KMS-11 (cell line): ENCODE measurements around the gene RNF10.

Source experiments
- H2AFZ ChIP-seq: fragments of 200-600 bp; sonication (generic); 2 replicates; pipeline ENCODE4 v1.6.1; 2016; ENCODE audit warnings: antibody characterized with exemption, mixed run types, low read depth
- H3K27ac ChIP-seq: fragments of 200-600 bp; sonication (generic); 2 replicates; pipeline ENCODE4 v1.6.1; 2016; ENCODE audit warnings: mild to moderate bottlenecking, mixed run types
- H3K27me3 ChIP-seq: fragments of 200-600 bp; sonication (generic); 2 replicates; pipeline ENCODE4 v1.6.1; 2017; ENCODE audit warnings: mild to moderate bottlenecking, low read depth, mixed run types, moderate library complexity; ENCODE audit not compliant: insufficient read depth
- H3K36me3 ChIP-seq: fragments of 200-600 bp; sonication (generic); 2 replicates; pipeline ENCODE4 v1.6.1; 2017; ENCODE audit warnings: mild to moderate bottlenecking, mixed run types; ENCODE audit not compliant: insufficient read depth
- H3K4me1 ChIP-seq: fragments of 200-600 bp; sonication (generic); 2 replicates; pipeline ENCODE4 v1.6.1; 2016; ENCODE audit warnings: mild to moderate bottlenecking, low read depth, mixed run types; ENCODE audit not compliant: poor library complexity, severe bottlenecking
- H3K4me2 ChIP-seq: fragments of 200-600 bp; sonication (generic); 2 replicates; pipeline ENCODE4 v1.7.0; 2016; ENCODE audit warnings: mild to moderate bottlenecking, mixed run types
- H3K4me3 ChIP-seq: fragments of 200-600 bp; sonication (generic); IDR thresholded peaks from 2 replicates; pipeline ENCODE4 v1.6.1; 2017; ENCODE audit warnings: low read depth, low read length, mixed read lengths; ENCODE audit not compliant: insufficient read depth
- H3K79me2 ChIP-seq: fragments of 200-600 bp; sonication (generic); 2 replicates; pipeline ENCODE4 v1.6.1; 2016; ENCODE audit warnings: low read depth, mixed run types; ENCODE audit not compliant: insufficient read depth
- H3K9ac ChIP-seq: fragments of 200-600 bp; sonication (generic); 2 replicates; pipeline ENCODE4 v1.6.1; 2016; ENCODE audit warnings: mild to moderate bottlenecking, mixed run types
- H4K20me1 ChIP-seq: fragments of 200-600 bp; sonication (generic); 2 replicates; pipeline ENCODE4 v1.6.1; 2016; ENCODE audit warnings: mild to moderate bottlenecking, mixed run types; ENCODE audit not compliant: insufficient read depth
- TF ChIP-seq, protein P1 (sequence below): fragments of 200-600 bp; sonication (generic); conservative IDR thresholded peaks from 2 replicates; pipeline ENCODE4 v1.6.1; 2017; ENCODE audit warnings: low read depth, mild to moderate bottlenecking, antibody characterized with exemption, low read length, moderate library complexity, mixed read lengths

Gene RNF10

GRCh38 chr12:120588371-120588770 is 54.2 kb downstream of the RNF10 start:
- Histone ChIP-seq H3K36me3 (no peaks in the 10 kb centered on the region), H3K4me2 (no peak overlapping the region), H3K4me3 (no peak overlapping the region), H4K20me1 (no peaks in the 10 kb centered on the region), H3K27ac (no peak overlapping the region), H2AFZ (no peak overlapping the region), H3K27me3 (no peaks in the 10 kb centered on the region), H3K4me1 (peaks cover 4% of the 10 kb centered on the region), H3K9ac (no peak overlapping the region), H3K79me2 (no peaks in the 10 kb centered on the region)
- TF ChIP-seq, protein P1, sequence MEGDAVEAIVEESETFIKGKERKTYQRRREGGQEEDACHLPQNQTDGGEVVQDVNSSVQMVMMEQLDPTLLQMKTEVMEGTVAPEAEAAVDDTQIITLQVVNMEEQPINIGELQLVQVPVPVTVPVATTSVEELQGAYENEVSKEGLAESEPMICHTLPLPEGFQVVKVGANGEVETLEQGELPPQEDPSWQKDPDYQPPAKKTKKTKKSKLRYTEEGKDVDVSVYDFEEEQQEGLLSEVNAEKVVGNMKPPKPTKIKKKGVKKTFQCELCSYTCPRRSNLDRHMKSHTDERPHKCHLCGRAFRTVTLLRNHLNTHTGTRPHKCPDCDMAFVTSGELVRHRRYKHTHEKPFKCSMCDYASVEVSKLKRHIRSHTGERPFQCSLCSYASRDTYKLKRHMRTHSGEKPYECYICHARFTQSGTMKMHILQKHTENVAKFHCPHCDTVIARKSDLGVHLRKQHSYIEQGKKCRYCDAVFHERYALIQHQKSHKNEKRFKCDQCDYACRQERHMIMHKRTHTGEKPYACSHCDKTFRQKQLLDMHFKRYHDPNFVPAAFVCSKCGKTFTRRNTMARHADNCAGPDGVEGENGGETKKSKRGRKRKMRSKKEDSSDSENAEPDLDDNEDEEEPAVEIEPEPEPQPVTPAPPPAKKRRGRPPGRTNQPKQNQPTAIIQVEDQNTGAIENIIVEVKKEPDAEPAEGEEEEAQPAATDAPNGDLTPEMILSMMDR: no peak

- no peaks in the 10 kb centered on the region for H3K27me3 ChIP-seq
- no peaks in the 10 kb centered on the region for H3K79me2 ChIP-seq
- no peak overlapping the region for H2AFZ ChIP-seq
- no peaks in the 10 kb centered on the region for H3K36me3 ChIP-seq
- no peak overlapping the region for H3K4me2 ChIP-seq
- TF ChIP-seq, protein P1: no peak
- no peaks in the 10 kb centered on the region for H4K20me1 ChIP-seq
- H3K4me1 ChIP-seq: no peaks in the 10 kb centered on the region
- H3K9ac ChIP-seq: no peak overlapping the region
- H3K27ac ChIP-seq: no peak overlapping the region
- H3K4me3 ChIP-seq: no peak overlapping the region
These were observed 55.1 kb downstream of the RNF10 start for GRCh38 chr12:120588948-120589930.

- Histone ChIP-seq H3K4me1 (no peaks in the 10 kb centered on the region), H3K79me2 (no peaks in the 10 kb centered on the region), H3K27ac (no peak overlapping the region), H3K4me2 (no peak overlapping the region), H3K27me3 (no peaks in the 10 kb centered on the region), H3K36me3 (no peaks in the 10 kb centered on the region), H3K4me3 (no peak overlapping the region), H4K20me1 (no peaks in the 10 kb centered on the region), H2AFZ (no peak overlapping the region), H3K9ac (no peak overlapping the region)
- TF ChIP-seq, protein P1: no peak
These were observed 56.7 kb downstream of the RNF10 start for GRCh38 chr12:120590741-120591407.

DNA sequence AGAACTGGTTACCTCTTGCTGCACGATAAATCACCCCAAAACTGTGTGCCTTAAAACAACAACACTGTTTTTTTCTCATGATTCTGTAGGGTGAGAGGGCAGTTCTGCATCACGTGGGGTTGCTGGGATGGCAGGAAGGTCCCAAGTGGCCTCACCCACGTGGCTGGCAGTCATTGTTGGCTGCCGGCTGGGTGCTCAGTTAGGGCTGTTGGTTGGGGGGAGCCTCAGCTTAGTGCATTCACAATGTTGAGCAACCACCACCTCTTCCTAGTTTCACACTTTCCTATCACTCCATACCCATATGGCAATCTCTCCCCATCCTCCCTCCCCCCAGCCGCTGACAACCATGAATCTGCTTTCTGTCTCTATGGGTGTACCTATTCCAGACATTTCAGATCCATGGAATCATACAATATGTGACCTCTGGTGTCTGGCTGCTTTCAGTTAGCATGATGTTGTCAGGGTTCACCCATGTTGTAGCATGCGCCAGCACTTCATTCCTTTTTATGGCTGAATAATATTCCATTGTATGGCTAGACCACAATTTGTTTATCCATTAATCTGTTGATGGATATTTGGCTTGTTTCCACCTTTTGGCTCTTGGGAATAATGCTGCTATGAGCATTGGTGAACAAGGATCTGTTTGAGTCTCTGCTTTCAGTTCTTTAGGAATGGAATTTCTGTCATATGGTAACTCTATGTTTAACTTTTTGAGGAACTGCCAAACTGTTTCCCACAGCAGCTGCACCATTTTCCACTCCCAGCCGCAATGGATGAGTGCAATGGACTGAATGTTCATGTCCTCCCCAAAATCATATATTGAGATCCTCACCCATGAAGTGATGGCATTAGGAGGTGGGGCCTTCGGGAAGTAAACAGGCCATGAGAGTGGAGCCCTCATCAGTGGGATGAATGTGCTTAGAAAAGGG is 58.2 kb downstream of the RNF10 start:
- Histone ChIP-seq H3K4me2 (no peak overlapping the region), H3K79me2 (no peaks in the 10 kb centered on the region), H2AFZ (no peak overlapping the region), H4K20me1 (no peaks in the 10 kb centered on the region), H3K36me3 (no peaks in the 10 kb centered on the region), H3K27ac (no peak overlapping the region), H3K27me3 (no peaks in the 10 kb centered on the region), H3K4me3 (no peak overlapping the region), H3K4me1 (no peaks in the 10 kb centered on the region), H3K9ac (no peak overlapping the region)
- TF ChIP-seq, protein P1: no peak
